Peyer's patch (tissue), 4 donors: ENCODE data around the gene LIPC. TPM values are rescaled to one million over a fixed set of nuclear protein-coding genes. Genes with fewer than 3 reads are reported as not detected.

ENCODE experiments used
- DNase-seq, 3 donors: peaks; one replicate each; pipeline ENCODE4 v3.0.0-alpha.2; 2017 to 2019
- H3K27ac ChIP-seq, 4 donors: fragments of 200-600 bp; sonication (generic); one replicate each; pipeline ENCODE4 v1.5.1; 2016 to 2019
- H3K27me3 ChIP-seq, 2 donors: fragments of 200-600 bp; sonication (generic); one replicate each; pipeline ENCODE4 v1.5.1; 2019
- H3K36me3 ChIP-seq, 3 donors: fragments of 200-600 bp; sonication (generic); one replicate each; pipeline ENCODE4 v1.5.1; 2016 to 2019
- H3K4me1 ChIP-seq, 4 donors: fragments of 200-600 bp; sonication (generic); one replicate each; pipeline ENCODE4 v1.5.1; 2016 to 2019
- H3K4me3 ChIP-seq, 4 donors: fragments of 200-600 bp; sonication (generic); 1 replicate in 3 of 4; 2 replicates in 1 of 4; pipeline ENCODE4 v1.5.1; 2016 to 2019; ENCODE audit warnings: mild to moderate bottlenecking in 1 of 4
- H3K9me3 ChIP-seq, 4 donors: fragments of 200-600 bp; sonication (generic); one replicate each; pipeline ENCODE4 v1.5.1; 2016 to 2019; ENCODE audit warnings: mild to moderate bottlenecking in 1 of 4
- POLR2A ChIP-seq, 2 donors: fragments of 450-650 bp; IDR thresholded peaks; one replicate each; pipeline ENCODE4 v1.5.1; 2017; ENCODE audit warnings: antibody characterized with exemption in 2 of 2, mild to moderate bottlenecking in 2 of 2, moderate library complexity in 2 of 2
- total RNA-seq, 4 donors: library from RNA; depleted of rRNA; stranded (reverse); fragments of >200 nt; gene quantifications; one replicate each; pipeline ENCODE4 v1.1.0, GENCODE V29; 2016
- TF ChIP-seq, protein P1 (sequence below), 6 experiments: fragments of 450-650 bp in 4 of 6; fragments of 200-600 bp in 2 of 6; sonication (generic) in 1 of 6; IDR thresholded peaks; one replicate each; pipeline ENCODE4 v1.5.1; 2017 to 2019; ENCODE audit warnings: antibody characterized with exemption in 6 of 6, mild to moderate bottlenecking in 3 of 6, moderate library complexity in 1 of 6

The LIPC gene
- total RNA-seq, 4 donors from 2014 or later = 0.40 to 8.9 (median 1.0) TPM; not detected in 1

DNA sequence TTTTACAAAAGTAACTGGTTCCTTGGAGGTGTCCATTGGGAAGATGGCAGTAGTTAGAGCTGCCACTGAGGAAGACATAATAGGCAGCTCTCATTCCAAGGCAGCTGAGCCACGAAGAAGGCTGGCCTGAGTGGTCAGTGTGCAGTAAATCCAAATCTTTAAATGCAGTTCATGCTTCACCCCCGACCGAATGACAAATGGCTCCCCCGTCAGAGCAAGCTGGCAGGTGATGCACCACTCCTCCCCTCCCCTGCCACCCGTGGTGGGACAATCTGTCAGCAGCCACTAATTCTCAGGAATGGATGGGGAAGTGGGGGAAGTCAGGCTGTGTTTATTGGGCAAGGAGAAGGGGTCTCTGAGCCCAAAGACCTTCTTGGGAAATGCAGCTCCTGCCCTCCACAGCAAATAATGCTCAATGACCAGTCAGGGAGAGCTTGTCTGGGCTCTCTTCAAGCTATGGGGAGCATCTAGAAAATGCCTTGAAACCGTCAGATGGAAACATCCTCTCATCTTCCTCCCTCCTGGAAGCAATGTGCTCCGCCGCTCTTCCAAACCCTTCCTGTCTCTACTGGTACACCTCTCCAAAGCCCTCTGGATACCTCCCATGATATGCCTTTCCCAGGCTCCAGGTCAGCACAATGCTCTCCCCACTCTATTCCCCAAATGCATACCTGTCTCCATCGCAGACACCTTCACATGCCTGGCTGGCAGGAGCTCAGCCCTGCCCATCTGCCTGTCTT, 65.4 kb downstream of the LIPC start:
- TF ChIP-seq POLR2A (IDR thresholded peaks at IDR 0.05) = no peak
- TF ChIP-seq, protein P1, sequence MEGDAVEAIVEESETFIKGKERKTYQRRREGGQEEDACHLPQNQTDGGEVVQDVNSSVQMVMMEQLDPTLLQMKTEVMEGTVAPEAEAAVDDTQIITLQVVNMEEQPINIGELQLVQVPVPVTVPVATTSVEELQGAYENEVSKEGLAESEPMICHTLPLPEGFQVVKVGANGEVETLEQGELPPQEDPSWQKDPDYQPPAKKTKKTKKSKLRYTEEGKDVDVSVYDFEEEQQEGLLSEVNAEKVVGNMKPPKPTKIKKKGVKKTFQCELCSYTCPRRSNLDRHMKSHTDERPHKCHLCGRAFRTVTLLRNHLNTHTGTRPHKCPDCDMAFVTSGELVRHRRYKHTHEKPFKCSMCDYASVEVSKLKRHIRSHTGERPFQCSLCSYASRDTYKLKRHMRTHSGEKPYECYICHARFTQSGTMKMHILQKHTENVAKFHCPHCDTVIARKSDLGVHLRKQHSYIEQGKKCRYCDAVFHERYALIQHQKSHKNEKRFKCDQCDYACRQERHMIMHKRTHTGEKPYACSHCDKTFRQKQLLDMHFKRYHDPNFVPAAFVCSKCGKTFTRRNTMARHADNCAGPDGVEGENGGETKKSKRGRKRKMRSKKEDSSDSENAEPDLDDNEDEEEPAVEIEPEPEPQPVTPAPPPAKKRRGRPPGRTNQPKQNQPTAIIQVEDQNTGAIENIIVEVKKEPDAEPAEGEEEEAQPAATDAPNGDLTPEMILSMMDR (IDR thresholded peaks at IDR 0.05) = no peak
- no peaks in the 10 kb centered on the region for H3K27me3 ChIP-seq
- no peak overlapping the region for H3K27ac ChIP-seq
- no peaks in the 10 kb centered on the region for H3K9me3 ChIP-seq
- no peaks in the 10 kb centered on the region for H3K36me3 ChIP-seq
- H3K4me1 ChIP-seq = no peaks in the 10 kb centered on the region
- DNase-seq = peak in 1 of 3 donors; percentile 19
- no peak overlapping the region for H3K4me3 ChIP-seq

DNA sequence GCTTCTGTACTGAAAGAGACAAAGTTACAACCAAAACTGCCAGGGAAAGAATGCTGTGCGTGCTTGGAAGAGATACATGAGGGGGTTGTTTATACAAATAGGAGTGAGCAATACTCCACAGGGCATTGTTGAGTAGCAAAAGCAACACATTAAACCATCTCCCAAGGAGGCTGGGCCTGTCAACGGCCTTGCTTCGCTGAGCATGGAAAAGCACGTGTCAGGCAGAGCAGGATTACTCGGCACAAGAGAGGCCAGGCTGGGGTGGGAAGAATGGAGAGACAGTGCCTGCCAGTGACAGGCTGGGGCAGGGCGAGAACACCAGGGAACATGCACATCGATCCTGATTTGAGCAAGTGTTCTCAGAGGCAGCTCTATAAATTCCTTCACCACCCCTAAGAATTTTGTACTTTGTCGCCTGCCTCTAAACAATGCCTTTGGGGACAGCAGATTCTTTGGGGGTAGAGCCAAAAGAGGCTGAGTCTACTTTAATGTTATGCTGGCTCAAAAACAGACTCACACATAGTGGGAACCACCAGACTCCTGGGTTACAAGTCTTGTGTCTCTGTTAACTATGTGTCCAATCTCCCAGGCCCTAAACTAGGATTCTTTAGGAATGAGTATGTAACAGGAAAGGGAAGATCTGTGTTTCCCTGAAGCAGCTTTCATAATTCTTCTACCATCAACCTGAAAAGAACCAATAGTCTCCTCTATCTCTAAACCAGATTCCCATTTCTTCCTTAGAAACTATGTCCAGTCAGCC, 67.2 kb downstream of the LIPC start:
- H3K4me3 ChIP-seq = no peak overlapping the region
- no peaks in the 10 kb centered on the region for H3K27me3 ChIP-seq
- TF ChIP-seq POLR2A (IDR thresholded peaks at IDR 0.05) = no peak
- TF ChIP-seq, protein P1 (IDR thresholded peaks at IDR 0.05) = no peak
- no peaks in the 10 kb centered on the region for H3K4me1 ChIP-seq
- no peaks in the 10 kb centered on the region for H3K9me3 ChIP-seq
- DNase-seq = no peak
- no peak overlapping the region for H3K27ac ChIP-seq
- H3K36me3 ChIP-seq = no peaks in the 10 kb centered on the region

DNA sequence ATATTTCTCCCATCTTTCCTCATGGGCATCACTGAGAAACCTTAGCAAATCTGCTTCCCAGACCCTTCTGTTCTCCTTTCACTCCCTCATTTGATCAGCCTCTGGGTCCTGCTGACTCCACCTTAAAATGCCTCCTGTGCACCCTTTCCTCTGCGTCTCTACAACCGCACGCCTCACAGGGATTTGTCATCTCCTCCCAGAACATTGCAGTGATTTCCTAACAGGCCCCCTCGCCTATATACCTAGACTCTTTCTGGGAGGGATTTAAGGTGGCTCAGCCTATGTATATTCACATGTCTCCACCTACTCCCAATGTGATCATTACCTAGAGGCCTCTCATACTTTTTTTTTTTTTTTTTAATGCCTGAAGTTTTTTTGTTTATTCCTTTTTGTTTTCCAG, 69.2 kb downstream of the LIPC start:
- no peaks in the 10 kb centered on the region for H3K4me1 ChIP-seq
- no peak for DNase-seq
- H3K27me3 ChIP-seq = no peaks in the 10 kb centered on the region
- no peak overlapping the region for H3K4me3 ChIP-seq
- TF ChIP-seq, protein P1 (IDR thresholded peaks at IDR 0.05) = no peak
- TF ChIP-seq POLR2A (IDR thresholded peaks at IDR 0.05) = no peak
- no peaks in the 10 kb centered on the region for H3K36me3 ChIP-seq
- H3K9me3 ChIP-seq = no peaks in the 10 kb centered on the region
- no peak overlapping the region for H3K27ac ChIP-seq

DNA sequence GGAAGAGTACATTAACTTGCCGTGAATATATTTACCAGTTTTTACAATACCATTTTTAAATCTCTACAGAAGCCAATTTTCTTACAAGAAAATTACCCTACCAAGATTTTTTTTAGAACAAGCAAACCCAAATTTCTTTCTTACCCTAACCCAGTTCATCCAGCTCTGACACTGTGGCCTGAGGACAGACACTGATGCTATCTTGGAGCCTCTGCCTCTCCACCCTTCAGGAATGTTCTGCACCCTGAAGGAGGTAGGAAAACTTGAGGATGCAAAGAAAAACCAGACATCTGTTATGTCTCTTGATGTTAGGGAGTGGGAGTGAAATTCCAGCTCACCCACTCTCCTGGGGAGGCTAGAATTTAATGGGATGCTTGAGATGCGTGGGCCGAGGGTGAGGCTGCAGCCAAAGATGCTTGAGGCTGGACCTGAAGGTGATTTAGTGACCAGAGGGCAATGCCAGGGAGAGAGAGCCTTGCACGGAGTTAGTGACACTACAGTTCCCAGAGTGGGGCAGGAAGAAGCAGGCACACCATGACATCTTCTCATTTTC, 69.9 kb downstream of the LIPC start:
- no peak for DNase-seq
- H3K4me3 ChIP-seq = no peak overlapping the region
- no peaks in the 10 kb centered on the region for H3K9me3 ChIP-seq
- no peaks in the 10 kb centered on the region for H3K36me3 ChIP-seq
- H3K27ac ChIP-seq = no peak overlapping the region
- no peak for TF ChIP-seq POLR2A (IDR thresholded peaks at IDR 0.05)
- TF ChIP-seq, protein P1 (IDR thresholded peaks at IDR 0.05) = no peak
- no peaks in the 10 kb centered on the region for H3K27me3 ChIP-seq
- H3K4me1 ChIP-seq = no peaks in the 10 kb centered on the region

DNA sequence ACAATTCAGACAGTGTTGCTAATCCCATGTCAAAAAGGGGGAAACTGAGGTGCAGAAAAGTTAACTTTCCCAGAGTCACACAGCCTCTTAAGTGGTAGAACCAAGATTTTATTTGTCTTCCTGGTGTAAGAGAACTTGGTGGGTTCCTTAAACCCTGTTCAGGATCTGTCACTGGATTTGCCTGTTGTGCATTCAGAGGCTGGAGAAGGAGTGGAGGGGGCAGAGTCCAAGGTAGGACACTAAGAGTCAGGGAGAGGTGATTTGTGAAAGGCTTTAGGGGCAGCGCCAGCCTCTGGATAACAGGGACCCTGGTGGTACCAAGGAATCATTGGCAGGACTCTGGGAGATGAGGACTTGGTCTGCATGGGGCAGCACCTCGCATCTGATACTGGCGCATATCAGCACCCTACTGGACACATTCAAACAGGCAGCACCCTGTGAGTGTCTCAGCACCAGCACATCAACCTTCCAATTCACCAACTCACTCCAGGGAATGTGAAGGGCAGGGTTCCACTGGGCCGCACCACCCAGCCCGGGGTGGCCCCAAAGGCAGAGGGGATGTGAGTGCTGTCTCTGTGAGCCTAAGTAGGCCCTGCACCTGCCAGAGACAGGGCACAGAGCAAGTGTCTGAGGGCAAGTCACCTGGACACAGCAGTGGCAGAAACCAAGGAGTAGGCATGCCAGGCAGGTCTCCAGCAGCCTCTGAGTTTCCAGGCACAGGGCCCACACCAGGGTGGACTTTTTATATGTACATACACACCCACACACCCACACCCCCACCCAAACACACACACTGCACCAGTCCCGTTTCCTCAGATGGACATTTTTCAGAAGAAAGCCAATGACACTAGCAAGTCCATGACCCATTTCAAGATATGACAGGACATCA, 71.6 kb downstream of the LIPC start:
- Histone ChIP-seq H3K27ac (no peak overlapping the region), H3K27me3 (no peaks in the 10 kb centered on the region), H3K9me3 (no peaks in the 10 kb centered on the region), H3K4me3 (no peak overlapping the region), H3K4me1 (no peaks in the 10 kb centered on the region), H3K36me3 (no peaks in the 10 kb centered on the region)
- DNase-seq = no peak
- TF ChIP-seq POLR2A (IDR thresholded peaks at IDR 0.05) = no peak
- TF ChIP-seq, protein P1 (IDR thresholded peaks at IDR 0.05) = no peak
